Stimulated activated naive CD4-positive, alpha-beta T cell treated with Interleukin-2 at 50 U/mL for 16 hours (primary cell): Measurements from ENCODE around the gene CP.
"Not testable (repeated sequence)": the region's sequence is repeated elsewhere in the genome, so short reads cannot be mapped to it uniquely, and the experiment has no call there.

ENCODE experiments used
- DNase-seq: peaks from one replicate; lab custom pipeline; 2025; lab: John Stamatoyannopoulos, UW

CP gene

DNA sequence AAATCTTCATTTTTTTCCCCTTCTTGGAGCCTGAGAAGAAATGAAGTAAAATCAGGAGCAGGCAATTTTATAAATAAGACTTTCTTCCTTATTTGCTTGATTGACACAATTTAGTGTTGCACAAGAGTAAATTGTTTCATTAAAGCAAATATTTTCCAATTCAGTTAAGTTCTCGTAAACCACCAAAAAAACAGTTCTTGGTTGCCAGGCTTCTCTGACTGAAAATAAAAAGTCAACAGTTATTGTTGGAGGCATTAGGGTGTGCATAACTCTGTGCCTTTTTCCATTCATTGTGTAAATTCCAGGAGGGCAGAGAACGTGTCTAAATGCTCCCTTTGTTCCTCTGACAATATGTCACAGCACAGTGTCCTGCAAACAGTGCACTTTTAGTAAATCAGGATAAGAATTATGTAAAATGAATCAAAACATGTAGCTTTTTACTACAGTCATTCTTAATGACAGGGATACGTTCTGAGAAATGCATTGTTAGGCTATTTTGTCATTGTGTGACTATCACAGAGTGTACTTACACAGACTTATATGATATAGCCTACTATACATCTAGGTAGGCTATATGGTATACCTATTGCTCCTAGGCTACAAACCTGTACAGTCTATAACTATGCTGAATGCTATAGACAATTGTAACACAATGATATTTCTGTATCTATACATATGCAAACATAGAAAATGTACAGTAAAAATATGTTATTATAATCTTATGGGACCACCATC, at the start of gene CP:
TSS of gene CP (minus strand) at position 47 of the 735 bp plus-strand sequence. CDS start at position 10, 37 bp downstream.
- no peak for DNase-seq

- DNase-seq = no peak
Observed at GRCh38 chr3:149270180-149270579, 48.6 kb upstream of the CP start.

- DNase-seq = no peak
Observed at GRCh38 chr3:149269687-149270086, 48.1 kb upstream of the CP start.

DNA sequence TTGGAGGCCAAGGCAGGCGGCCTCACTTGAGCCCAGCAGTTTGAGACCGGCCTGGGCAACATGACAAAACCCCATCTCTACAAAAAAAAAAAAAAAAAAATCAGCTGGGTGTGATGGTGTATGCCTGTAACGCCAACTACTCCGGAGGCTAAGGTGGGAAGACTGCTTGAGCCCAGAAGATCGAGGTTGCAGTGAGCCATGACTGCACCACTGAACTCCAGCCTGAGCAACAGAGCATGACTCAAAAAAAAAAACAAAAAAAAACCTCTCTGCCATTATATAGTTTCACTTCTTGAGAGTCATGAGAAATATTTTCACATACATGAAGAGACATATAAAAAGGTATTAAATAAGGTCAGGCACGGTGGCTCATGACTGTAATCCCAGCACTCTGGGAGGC, 45.9 kb upstream of the CP start:
- no peak for DNase-seq

GRCh38 chr3:149266736-149267135, 45.1 kb upstream of the CP start:
- no peak for DNase-seq

DNA sequence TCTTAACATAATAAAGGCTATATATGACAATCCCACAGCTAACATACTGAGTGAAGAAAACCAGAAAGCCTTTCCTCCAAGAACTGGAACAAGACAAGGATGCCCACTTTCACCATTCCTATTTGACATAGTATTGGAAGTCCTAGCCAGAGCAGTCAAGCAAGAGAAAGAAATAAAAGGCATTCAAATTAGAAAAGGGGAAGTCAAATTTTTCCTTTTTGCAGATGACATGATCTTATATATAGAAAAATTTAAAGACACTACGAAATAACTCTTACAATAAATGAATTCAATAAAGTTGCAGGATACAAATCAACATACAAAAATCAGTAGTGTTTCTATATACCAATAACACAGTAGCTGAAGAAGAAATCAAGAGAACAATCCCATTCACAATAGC, 42.2 kb upstream of the CP start:
- no peak for DNase-seq

GRCh38 chr3:149258714-149259113, 37.1 kb upstream of the CP start:
- no peak for DNase-seq

GRCh38 chr3:149258298-149258697, 36.7 kb upstream of the CP start:
- DNase-seq = no peak

DNA sequence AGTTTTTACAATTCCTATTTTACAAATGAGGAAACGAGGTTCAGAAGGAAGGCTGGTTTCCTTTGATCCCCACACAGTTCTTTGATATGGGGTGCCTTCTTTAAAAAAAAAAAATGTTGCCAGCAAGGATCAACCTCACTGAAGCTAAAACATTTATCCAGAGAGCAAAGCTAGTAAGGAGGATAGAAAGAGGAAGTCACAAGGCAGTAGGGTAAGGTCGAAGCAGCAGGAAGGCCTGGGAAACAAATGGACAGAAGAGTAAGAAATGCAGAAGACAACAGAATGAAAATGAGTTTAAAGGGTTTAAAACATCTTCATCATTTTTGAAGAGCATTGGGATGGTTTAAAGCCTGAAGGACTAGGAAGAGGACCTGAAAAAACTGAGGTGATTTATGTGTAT, 30.6 kb upstream of the CP start:
- DNase-seq = no peak

DNA sequence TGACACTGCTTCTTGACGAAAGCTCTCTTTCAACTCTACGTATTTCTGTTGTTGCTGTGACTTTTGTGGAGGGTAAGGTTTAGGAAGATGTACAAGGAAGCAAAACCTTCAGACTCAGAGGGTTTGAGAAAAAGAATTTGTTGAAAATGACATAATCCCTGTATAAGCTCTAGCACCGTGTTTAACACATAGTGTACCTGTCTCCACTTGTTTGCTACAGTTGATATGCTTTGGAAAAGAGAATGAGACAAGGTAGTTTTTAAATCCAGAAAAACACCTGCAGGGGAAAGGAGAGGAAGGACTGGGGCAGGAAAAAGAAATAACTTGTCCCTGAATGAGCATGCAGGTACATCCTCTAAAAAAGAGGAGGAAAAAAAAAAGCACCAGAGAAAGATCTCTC, 29.6 kb upstream of the CP start:
- DNase-seq = no peak

DNA sequence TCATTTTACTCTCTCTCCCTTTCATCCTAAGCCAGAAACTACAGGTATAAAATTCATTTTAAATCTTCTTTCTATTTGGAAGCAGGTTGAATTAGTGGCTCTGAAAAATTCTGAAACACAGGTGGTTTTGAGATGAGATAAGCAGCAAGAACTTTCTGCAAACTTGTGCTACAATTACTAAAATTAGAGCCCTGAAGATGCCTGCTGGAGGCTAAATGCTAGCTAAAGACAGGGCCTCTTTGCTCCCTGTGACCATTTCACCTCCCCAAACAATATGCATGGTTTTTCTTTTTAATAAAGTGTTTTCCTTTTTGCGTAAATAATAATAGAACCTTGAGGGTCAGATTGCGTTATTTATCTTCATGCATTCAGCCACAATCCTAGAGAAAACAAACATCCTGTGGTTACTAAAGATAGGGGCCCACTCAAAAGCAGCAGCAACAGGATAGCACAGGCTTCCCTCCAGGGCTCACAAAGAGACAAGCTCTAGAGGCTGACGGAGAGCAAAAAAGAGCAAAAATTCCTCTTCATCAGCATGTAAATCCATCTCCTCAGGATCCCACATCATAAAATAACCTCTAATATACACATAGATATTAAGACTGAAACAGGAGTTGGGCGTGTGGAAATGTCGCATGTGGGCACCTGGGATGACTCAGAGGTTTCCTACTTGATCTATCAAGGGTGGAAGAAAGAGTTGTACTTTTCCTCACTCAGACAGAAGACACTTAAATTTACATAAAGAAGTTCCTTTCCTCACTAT, 26.5 kb upstream of the CP start:
- peak; percentile 26 for DNase-seq

DNA sequence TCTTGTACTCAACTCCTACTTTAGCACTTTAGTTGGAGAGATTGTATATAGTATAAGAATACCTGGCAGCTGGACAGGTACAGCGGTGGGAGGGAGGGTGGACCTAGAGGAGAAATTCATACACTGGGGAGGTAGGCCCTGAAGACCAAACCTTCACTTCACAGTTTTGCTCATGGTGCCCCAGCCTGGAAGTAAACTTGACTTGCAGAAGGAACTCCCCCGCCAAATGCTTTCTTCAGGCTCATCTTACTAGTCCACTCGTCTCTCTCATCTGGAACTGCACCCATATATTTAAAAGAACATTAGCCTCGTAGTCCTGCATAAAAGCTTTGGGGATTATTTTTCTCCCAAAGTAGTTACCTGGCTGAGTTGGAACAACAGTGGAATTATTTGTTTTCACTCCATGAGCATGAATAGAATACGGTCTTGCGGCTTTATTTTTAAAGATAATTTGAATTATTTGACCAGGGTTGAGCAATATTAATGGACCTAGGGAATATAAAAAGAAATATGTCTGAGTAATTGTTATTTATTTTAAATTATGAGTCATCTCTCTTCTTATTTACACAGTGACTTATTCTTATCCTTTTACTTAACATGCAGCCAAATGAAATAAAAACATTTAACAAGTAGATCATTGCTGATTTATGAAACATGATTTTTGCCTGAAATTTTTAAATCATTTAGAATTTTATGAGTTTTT, 25.5 kb upstream of the CP start:
- DNase-seq = no peak

- no peak for DNase-seq
Observed at GRCh38 chr3:149245738-149246451, 24.3 kb upstream of the CP start.

GRCh38 chr3:149243540-149243939, 21.9 kb upstream of the CP start:
- DNase-seq = no peak

- no peak for DNase-seq
Observed at GRCh38 chr3:149239357-149239936, 17.8 kb upstream of the CP start.

DNA sequence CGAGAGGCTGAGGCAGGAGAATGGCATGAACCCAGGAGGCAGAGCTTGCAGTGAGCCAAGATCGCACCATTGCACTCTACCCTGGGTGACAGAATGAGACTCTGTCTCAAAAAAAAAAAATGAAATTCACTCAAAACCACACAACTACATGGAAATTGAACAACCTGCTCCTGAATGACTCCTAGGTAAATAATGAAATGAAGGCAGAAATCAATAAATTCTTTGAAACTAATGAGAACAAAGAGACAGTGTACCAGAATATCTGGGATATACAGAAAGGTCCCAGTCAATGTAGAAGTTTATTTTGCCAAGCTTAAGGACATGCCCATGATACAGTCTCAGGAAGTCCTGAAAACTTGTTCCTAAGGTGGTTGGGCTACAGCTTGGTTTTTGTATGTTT, 16.6 kb upstream of the CP start:
- DNase-seq = not testable (repeated sequence)

DNA sequence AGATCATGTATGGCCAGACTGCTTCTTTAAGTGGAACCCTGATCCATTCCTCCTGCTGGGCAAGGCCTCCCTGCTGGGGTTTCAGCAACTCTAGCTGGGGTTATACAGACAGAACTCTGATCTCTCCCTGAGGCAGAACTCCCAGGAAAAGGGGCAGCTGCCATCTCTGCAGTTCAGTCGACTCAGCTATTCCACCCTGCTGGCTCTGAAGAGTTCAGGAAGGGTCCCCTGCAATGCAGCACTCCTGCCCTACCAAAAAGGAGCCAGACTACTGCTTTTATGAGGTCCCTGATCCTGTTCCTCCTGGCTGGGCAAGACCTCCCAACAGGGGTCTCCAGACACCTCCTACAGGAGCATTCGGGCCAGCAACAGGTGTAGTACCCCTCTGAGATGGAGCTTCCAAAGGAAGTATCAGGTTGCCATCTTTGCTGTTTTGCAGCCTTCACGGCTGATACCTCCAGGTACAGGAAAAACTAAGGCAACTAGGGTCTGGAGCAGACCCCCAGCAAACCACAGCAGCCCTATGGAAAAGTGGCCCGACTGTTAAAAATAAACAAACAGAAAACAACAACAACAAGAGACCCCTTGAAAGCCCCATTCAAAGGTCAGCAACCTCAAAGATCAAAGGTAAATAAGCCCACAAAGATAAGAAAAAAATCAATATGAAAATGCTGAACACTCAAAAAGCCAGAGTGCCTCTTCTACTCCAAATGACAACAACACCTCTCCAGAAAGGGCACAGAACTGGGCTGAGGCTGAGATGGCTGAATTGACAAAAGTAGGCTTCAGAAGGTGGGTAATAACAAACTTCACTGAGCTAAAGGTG, 14.2 kb upstream of the CP start:
- DNase-seq = no peak

DNA sequence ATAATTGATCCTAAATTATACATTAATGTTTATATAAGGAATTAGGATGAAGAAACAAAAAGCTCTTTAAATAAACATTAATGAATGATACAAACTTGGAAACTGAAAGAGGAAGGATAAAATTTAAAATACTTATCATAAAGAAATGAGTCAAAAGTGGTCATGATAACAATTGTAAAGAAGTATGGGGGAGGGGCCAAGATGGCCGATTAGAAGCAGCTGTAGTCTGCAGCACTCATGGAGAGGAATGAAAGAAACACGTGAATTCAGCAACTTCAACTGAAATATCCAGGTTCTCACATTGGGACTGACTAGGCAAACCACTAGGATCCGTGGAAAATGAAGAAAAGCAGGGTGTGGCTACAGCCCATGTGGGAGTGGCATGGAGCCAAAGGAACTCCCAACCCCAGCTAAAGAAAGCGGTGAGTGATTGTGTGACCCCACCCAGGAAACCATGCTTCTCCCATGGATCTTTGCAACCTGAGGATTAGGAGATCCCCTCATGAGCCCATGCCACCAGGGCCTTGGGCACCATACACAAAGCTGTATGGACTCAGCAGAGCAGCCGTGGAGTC, 13.1 kb upstream of the CP start:
- no peak for DNase-seq

GRCh38 chr3:149233323-149233722, 11.7 kb upstream of the CP start:
- DNase-seq = no peak

- DNase-seq = no peak
Observed at GRCh38 chr3:149231871-149232270, 10.2 kb upstream of the CP start.
